Central memory CD4-positive, alpha-beta T cell (primary cell): ENCODE data around the gene SMARCA1.

ENCODE experiments used
- DNase-seq: peaks from one replicate; pipeline ENCODE4 v3.0.0; 2022

The SMARCA1 gene

GRCh38 chrX:129452523-129452922, 70.8 kb downstream of the SMARCA1 start:
- no peak for DNase-seq

- DNase-seq, result no peak
Measured at GRCh38 chrX:129450123-129450522, 73.2 kb downstream of the SMARCA1 start.

GRCh38 chrX:129449148-129449547, 74.1 kb downstream of the SMARCA1 start:
- DNase-seq, result no peak

- DNase-seq, result no peak
Measured at GRCh38 chrX:129445436-129445835, 77.9 kb downstream of the SMARCA1 start.

- DNase-seq, result no peak
Measured at GRCh38 chrX:129433945-129434344, 89.3 kb downstream of the SMARCA1 start.

GRCh38 chrX:129433461-129433860, 89.8 kb downstream of the SMARCA1 start:
- DNase-seq, result no peak

GRCh38 chrX:129427267-129427666, 96.0 kb downstream of the SMARCA1 start:
- no peak for DNase-seq

- no peak for DNase-seq
Measured at GRCh38 chrX:129423191-129423590, 100.1 kb downstream of the SMARCA1 start.

GRCh38 chrX:129404670-129405008, 118.7 kb downstream of the SMARCA1 start:
- DNase-seq, result no peak

- DNase-seq, result no peak
Measured at GRCh38 chrX:129403974-129404669, 119.2 kb downstream of the SMARCA1 start.
